ENCODE results near the gene SRGAP2C. TPM values are rescaled to one million over a fixed set of nuclear protein-coding genes. Genes with fewer than 3 reads are reported as not detected.

SRGAP2C gene
- total RNA-seq, 1 donor from 2014 or later, result 18.6 TPM

DNA sequence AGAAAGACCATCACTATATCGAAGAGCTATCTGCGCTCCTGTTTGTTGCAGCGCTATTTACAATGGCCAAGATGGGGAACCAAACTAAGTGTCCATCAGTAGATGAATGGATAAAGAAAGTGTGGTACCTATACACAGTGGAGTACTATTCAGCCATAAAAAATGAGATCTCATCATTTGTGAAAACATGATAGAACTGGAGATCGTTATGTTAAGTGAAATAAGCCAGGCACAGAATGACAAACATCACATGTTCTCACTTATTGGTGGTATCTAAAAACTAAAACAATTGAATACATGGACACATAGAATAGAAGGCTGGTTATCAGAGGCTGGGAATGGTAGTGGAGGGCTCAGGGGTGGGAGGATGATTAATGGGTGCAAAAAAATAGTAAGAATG lies 256.2 kb downstream of the SRGAP2C start:
- intact Hi-C loops (cut with DNase I), result no loop called here
- H3K9me3 ChIP-seq, result no peaks in the 10 kb centered on the region

More for the DNA sequence above, 256.2 kb downstream of the SRGAP2C start:
- no peak for DNase-seq (ENCODE audit: low spot score in 2 of 2)
- Histone ChIP-seq H3K36me3 (no peaks in the 10 kb centered on the region), H3K27me3 (no peaks in the 10 kb centered on the region), H3K27ac (no peak overlapping the region), H3K4me1 (no peaks in the 10 kb centered on the region), H3K4me3 (no peak overlapping the region)
- TF ChIP-seq, protein P1, sequence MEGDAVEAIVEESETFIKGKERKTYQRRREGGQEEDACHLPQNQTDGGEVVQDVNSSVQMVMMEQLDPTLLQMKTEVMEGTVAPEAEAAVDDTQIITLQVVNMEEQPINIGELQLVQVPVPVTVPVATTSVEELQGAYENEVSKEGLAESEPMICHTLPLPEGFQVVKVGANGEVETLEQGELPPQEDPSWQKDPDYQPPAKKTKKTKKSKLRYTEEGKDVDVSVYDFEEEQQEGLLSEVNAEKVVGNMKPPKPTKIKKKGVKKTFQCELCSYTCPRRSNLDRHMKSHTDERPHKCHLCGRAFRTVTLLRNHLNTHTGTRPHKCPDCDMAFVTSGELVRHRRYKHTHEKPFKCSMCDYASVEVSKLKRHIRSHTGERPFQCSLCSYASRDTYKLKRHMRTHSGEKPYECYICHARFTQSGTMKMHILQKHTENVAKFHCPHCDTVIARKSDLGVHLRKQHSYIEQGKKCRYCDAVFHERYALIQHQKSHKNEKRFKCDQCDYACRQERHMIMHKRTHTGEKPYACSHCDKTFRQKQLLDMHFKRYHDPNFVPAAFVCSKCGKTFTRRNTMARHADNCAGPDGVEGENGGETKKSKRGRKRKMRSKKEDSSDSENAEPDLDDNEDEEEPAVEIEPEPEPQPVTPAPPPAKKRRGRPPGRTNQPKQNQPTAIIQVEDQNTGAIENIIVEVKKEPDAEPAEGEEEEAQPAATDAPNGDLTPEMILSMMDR (IDR thresholded peaks at IDR 0.05), result no peak

Other genes starting within 250 kb of the SRGAP2C start
- gene FAM72B, start 635 bp upstream of the SRGAP2C start, total RNA-seq, result not detected

Data from ascending aorta (tissue), 2 donors.